HUES64 (cell line): Measurements from ENCODE around the gene TBC1D28. TPM values are rescaled to one million over a fixed set of nuclear protein-coding genes. Genes with fewer than 3 reads are reported as not detected.
"Not testable (repeated sequence)": the region's sequence is repeated elsewhere in the genome, so short reads cannot be mapped to it uniquely, and the experiment has no call there.

ENCODE experiments used
- H3K27ac ChIP-seq: 2 replicates; pipeline ENCODE4 v1.7.0; 2013; ENCODE audit warnings: low read depth, low read length, inconsistent platforms
- H3K27me3 ChIP-seq: 2 replicates; pipeline ENCODE4 v1.6.1; 2013; ENCODE audit warnings: mild to moderate bottlenecking, low read length; ENCODE audit not compliant: insufficient read depth
- H3K36me3 ChIP-seq: 2 replicates; pipeline ENCODE4 v1.6.1; 2013; ENCODE audit warnings: mild to moderate bottlenecking, low read length; ENCODE audit not compliant: insufficient read depth
- H3K4me1 ChIP-seq: 2 replicates; pipeline ENCODE4 v1.6.1; 2013; ENCODE audit warnings: mild to moderate bottlenecking, low read length, moderate library complexity; ENCODE audit not compliant: insufficient read depth
- H3K4me3 ChIP-seq: 2 replicates; pipeline ENCODE4 v1.5.1; 2013; ENCODE audit warnings: mild to moderate bottlenecking, low read length, moderate library complexity
- H3K9ac ChIP-seq: 2 replicates; pipeline ENCODE4 v1.6.1; 2013; ENCODE audit warnings: mild to moderate bottlenecking, low read depth, low read length
- H3K9me3 ChIP-seq: 2 replicates; pipeline ENCODE4 v1.6.1; 2013; ENCODE audit warnings: low read depth, low read length; ENCODE audit not compliant: insufficient read depth
- WGBS: fragments of 150-250, 120-280 bp; methylation state at CpG from one replicate; pipeline ENCODE4 v1.1.7; 2013; ENCODE audit warnings: missing lambda C conversion rate; 5-methylcytosine and 5-hydroxymethylcytosine counted together
- polyA plus RNA-seq, 2 experiments: library from polyadenylated mRNA; stranded (reverse); fragments of 50-300 nt; gene quantifications; one replicate each; pipeline ENCODE4 v1.2.3, GENCODE V29; 2013

The TBC1D28 gene
- not detected for polyA plus RNA-seq (2013, experiment 1 of 2)
- not detected for polyA plus RNA-seq (2013, experiment 2 of 2)

DNA sequence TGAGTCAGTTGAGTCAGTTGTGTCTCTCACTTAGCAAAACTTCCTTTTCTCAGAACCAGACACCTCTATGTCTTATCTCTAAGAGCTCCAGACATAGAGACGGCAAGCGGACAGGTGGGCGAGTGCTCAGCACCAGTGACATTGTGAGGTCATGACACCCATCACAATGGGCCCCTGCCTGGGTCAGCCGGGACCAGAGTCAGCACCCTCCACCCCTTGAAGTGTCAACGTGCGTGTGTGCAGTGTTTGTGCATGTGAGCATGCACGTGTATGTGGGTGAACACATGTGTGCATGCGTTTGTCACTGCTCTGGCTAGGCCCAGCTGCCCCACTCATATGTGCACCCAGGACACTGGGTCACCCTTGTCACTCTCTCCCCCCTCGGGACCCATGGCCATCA is at the start of gene TBC1D28:
Gene TBC1D28, minus strand, starts transcription at position 101 of the 400 bp plus-strand sequence. CDS start 3,039 bp downstream, outside the sequence.
- H3K4me1 ChIP-seq, H3K9ac ChIP-seq, H3K27ac ChIP-seq, H3K4me3 ChIP-seq, H3K9me3 ChIP-seq, H3K27me3 ChIP-seq, H3K36me3 ChIP-seq: not testable (repeated sequence)
- WGBS, result 95% methylated on average over 9 of the region's 9 CpGs

DNA sequence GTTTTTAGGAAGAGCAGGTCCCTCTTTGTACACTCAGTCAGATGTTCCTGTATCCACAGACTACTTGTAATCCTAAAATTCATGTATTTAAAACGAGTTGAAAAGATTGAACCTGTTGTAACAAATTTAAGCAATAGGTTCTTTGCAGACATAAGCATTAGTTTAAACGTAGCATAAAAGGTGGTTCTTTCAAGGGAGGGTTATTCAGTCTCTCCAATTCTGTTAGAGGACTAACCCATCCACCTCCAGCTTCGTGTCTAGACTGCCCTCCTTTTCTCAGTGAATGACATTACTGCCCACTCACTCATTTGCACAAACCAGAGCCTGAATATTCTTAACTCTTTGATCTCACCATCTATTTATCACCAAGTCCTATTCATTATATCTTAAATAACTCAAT is 38.5 kb upstream of the TBC1D28 start:
- not testable (repeated sequence) for H3K4me1 ChIP-seq, H3K27me3 ChIP-seq, H3K27ac ChIP-seq, H3K9me3 ChIP-seq
- WGBS, result no CpG with 5 or more reads among the region's 3 CpGs
- H3K36me3 ChIP-seq, result peaks cover 17% of the 10 kb centered on the region; the same call in 1 of the 2 replicates
- H3K9ac ChIP-seq, result peak overlapping the region; percentile 69
- peak overlapping the region; percentile 70 for H3K4me3 ChIP-seq

DNA sequence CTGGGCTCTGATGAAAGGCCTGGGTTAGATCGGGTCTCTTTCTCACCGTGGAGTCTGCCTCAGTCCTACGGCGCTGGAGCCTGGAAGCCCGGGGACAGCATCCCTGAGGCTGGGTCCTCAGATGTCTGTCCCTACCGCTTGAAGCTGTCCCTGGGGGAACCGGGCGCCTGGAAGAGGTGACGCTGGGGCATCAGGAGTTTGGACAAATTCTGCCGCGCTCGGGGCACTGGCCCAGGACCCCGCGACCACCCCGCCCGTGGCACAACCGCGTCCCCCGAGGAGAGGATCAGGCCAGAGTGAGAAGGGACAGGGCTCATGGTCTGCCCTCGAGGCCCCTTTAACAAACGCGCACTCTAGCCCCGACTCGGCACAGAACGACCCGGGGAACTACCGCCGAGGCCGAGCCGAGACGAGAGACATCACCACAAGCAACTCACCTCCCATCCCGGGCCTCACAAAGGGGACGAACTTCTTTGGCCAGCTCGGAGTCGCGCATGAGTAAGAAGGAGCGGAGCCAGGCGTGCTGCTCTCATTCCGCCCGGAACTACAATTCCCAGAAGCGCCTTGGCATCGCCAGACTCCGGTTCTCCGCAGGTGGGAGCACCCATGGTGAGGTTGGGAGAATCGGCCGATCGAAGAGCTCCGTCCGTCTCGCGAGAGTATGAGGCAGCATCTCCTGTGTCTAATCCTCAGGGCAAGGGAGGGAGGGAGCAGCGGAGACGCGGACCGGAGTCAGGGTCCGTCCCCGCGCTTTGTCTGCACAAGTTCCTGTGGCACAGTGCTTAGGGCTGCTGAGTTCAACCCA is 37.8 kb upstream of the TBC1D28 start, which contains the start of gene FOXO3B:
Gene FOXO3B, minus strand, starts transcription at position 548 of the 805 bp plus-strand sequence. CDS start 663 bp downstream, outside the sequence.
- Histone ChIP-seq H3K4me3 (peak within 1 kb of the TSS; percentile 70), H3K27ac (0 out of 2 replicates have a peak within 1 kb of the TSS, but pooled peaks have one; percentile 30), H3K36me3 (peaks cover 23% of the 10 kb centered on the region; the same call in 1 of the 2 replicates), H3K9ac (peak within 1 kb of the TSS; percentile 82)
- H3K27me3 ChIP-seq, H3K9me3 ChIP-seq, H3K4me1 ChIP-seq: not testable (repeated sequence)
- under 1% methylated on average over 47 of the region's 58 CpGs for WGBS

- WGBS, result 98% methylated on average over 20 of the region's 29 CpGs
- not testable (repeated sequence) for H3K9ac ChIP-seq, H3K4me1 ChIP-seq, H3K27ac ChIP-seq, H3K9me3 ChIP-seq, H3K4me3 ChIP-seq, H3K27me3 ChIP-seq
- H3K36me3 ChIP-seq, result peaks cover 43% of the 10 kb centered on the region; the same call in 1 of the 2 replicates
These were observed 33.2 kb upstream of the TBC1D28 start for GRCh38 chr17:18677381-18677780.

DNA sequence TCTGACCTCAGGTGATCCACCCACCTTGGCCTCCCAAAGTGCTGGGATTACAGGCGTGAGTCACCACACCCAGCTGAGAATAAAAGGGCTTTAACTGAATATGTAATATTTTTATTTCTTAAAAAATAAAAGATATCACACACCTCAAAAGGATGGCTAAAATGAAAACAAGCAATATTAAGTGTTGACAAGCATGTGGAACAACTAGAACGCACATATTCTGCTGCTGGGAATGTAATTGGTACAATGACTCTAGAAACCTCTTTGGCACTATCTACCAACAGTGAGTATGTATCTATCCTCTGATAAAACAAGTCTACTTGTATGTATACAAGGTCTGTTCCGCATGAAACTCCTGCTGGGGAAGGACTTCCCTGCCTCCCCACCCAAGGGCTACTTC is 32.7 kb upstream of the TBC1D28 start:
- not testable (repeated sequence) for H3K27me3 ChIP-seq, H3K4me1 ChIP-seq, H3K4me3 ChIP-seq, H3K27ac ChIP-seq, H3K9me3 ChIP-seq, H3K9ac ChIP-seq
- H3K36me3 ChIP-seq, result peaks cover 46% of the 10 kb centered on the region; the same call in 1 of the 2 replicates
- 100% methylated on average over 2 of the region's 3 CpGs for WGBS

- H3K27ac ChIP-seq, H3K4me3 ChIP-seq, H3K9me3 ChIP-seq, H3K4me1 ChIP-seq, H3K9ac ChIP-seq, H3K27me3 ChIP-seq: not testable (repeated sequence)
- WGBS, result 97% methylated on average over 64 of the region's 102 CpGs
- peaks cover 62% of the 10 kb centered on the region for H3K36me3 ChIP-seq
These were observed 28.4 kb upstream of the TBC1D28 start for GRCh38 chr17:18672395-18673227.

- 92% methylated on average over 1 of the region's 1 CpG for WGBS
These were observed 24.4 kb upstream of the TBC1D28 start for GRCh38 chr17:18668625-18669024.

GRCh38 chr17:18667535-18667934 is 23.3 kb upstream of the TBC1D28 start:
- peaks cover 21% of the 10 kb centered on the region; the same call in 1 of the 2 replicates for H3K9me3 ChIP-seq

More at GRCh38 chr17:18668625-18669024, 24.4 kb upstream of the TBC1D28 start:
- not testable (repeated sequence) for H3K9ac ChIP-seq, H3K4me1 ChIP-seq, H3K27ac ChIP-seq, H3K4me3 ChIP-seq, H3K27me3 ChIP-seq
- H3K9me3 ChIP-seq, result peaks cover 13% of the 10 kb centered on the region; the same call in 1 of the 2 replicates
- peaks cover 48% of the 10 kb centered on the region for H3K36me3 ChIP-seq

GRCh38 chr17:18666326-18666725 is 22.1 kb upstream of the TBC1D28 start:
- H3K4me1 ChIP-seq, H3K9ac ChIP-seq, H3K27ac ChIP-seq, H3K4me3 ChIP-seq, H3K27me3 ChIP-seq: not testable (repeated sequence)
- Histone ChIP-seq H3K9me3 (peaks cover 28% of the 10 kb centered on the region), H3K36me3 (peaks cover 33% of the 10 kb centered on the region)
- no CpG with 5 or more reads among the region's 2 CpGs for WGBS

More at GRCh38 chr17:18667535-18667934, 23.3 kb upstream of the TBC1D28 start:
- H3K27me3 ChIP-seq, H3K9ac ChIP-seq, H3K4me1 ChIP-seq, H3K27ac ChIP-seq, H3K4me3 ChIP-seq: not testable (repeated sequence)
- H3K36me3 ChIP-seq, result peaks cover 40% of the 10 kb centered on the region
- 95% methylated on average over 3 of the region's 3 CpGs for WGBS

DNA sequence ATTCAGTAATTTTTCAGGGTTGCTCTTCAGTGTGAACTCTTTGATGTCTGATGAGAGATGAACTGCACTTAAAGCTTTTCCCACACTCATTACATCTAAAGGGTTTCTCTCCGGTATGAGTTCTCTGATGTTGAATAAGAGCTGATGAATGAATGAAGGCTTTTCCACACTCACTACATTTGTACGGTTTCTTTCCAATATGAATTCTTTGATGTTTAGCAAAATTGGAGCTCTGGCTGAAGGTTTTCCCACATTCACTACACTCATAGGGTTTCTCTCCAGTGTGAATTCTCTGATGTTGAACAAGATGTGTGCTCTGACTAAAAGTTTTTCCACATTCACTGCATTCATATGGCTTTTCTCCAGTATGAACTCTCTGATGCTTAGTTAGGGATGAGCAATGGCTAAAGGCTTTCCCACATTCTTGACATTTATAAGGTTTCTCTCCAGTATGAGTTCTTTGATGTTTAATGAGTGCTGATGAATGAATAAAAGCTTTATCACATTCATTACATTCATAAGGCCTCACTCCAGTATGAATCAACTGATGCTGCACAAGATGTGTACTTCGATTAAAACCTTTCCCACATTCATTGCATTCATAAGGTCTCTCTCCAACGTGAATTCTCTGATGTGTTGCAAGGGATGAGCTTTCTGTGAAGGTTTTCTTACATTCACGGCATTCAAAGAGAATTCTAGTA is 17.9 kb upstream of the TBC1D28 start:
- not testable (repeated sequence) for H3K9ac ChIP-seq, H3K4me1 ChIP-seq, H3K27ac ChIP-seq, H3K27me3 ChIP-seq, H3K36me3 ChIP-seq
- Histone ChIP-seq H3K9me3 (peaks cover 24% of the 10 kb centered on the region), H3K4me3 (peak overlapping the region; percentile 16; the same call in 1 of the 2 replicates)
- WGBS, result 100% methylated on average over 2 of the region's 5 CpGs
